GM18508 (cell line): ENCODE results near the gene ITGA2B.
"Not testable (repeated sequence)": the region's sequence is repeated elsewhere in the genome, so short reads cannot be mapped to it uniquely, and the experiment has no call there.

Experiments used
- ATAC-seq: cut with Tn5 transposase; IDR thresholded peaks from one replicate; pipeline ENCODE4 v1.9.1; 2021; ENCODE audit warnings: moderate number of reproducible peaks; ENCODE audit not compliant: insufficient read depth, unreplicated experiment

The ITGA2B gene

DNA sequence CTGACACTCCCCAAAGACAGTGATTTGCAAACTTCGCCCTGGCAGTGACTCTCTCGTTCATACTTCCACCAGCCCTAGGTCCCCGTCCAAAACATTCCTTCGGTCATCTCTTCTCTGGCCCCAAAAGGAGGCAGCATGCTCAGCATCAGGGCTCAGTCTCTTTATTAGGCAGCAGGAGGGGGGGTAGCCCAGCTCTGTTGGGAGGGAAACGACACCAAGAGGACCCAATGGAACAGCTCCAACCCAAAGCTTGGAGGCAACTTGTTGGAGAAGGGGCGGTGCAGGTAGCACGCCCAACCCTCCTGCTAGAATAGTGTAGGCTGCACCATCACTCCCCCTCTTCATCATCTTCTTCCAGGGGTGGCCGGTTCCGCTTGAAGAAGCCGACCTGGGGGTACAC, 17.4 kb downstream of the ITGA2B start:
- no peak for ATAC-seq

DNA sequence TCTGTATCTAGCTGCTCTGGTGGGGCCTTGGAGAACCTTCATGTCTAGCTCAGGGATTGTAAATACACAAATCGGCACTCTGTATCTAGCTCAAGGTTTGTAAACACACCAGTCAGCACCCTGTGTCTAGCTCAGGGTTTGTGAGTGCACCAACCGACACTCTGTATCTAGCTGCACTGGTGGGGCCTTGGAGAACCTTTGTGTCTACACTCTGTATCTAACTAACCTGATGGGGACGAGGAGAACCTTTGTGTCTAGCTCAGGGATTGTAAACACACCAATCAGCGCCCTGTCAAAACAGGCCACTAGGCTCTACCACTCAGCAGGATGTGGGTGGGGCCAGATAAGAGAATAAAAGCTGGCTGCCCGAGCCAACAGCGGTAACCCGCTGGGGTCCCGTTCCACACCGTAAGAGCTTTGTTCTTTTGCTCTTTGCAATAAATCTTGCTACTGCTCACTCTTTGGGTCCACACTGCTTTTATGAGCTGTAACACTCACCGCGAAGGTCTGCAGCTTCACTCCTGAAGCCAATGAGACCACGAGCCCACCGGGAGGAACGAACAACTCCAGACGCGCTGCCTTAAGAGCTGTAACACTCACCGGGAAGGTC, 19.9 kb downstream of the ITGA2B start:
- ATAC-seq = not testable (repeated sequence)

DNA sequence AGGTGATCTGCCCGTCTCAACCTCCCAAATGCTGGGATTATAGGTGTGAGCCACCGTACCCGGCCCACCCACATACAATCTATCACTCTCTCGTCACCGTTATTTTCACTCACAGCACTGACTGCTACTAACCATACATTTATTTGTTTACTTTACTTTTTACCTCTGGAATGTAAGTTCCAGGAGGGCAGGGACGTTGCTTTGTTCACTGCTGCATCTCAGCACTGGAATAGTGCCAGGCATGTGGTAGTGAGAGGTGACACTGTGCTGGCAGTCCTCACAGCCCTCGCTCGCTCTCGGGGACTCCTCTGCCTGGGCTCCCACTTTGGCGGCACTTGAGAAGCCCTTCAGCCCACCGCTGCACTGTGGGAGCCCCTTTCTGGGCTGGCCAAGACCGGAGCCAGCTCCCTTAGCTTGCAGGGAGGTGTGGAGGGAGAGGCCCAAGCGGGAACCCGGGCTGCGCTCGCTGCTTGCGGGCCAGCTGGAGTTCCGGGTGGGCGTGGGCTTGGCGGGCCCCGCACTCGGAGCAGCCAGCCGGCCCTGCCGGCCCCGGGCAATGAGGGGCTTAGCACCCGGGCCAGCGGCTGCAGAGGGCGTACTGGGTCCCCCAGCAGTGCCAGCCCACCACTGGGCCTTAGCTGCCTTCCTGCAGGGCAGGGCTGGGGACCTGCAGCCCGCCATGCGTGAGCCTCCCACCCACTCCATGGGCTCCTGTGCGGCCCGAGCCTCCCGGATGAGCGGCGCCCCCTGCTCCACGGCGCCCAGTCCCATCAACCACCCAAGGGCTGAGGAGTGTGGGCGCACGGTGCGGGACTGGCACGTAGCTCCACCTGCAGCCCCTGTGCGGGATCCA, 20.8 kb downstream of the ITGA2B start:
- ATAC-seq = not testable (repeated sequence)

DNA sequence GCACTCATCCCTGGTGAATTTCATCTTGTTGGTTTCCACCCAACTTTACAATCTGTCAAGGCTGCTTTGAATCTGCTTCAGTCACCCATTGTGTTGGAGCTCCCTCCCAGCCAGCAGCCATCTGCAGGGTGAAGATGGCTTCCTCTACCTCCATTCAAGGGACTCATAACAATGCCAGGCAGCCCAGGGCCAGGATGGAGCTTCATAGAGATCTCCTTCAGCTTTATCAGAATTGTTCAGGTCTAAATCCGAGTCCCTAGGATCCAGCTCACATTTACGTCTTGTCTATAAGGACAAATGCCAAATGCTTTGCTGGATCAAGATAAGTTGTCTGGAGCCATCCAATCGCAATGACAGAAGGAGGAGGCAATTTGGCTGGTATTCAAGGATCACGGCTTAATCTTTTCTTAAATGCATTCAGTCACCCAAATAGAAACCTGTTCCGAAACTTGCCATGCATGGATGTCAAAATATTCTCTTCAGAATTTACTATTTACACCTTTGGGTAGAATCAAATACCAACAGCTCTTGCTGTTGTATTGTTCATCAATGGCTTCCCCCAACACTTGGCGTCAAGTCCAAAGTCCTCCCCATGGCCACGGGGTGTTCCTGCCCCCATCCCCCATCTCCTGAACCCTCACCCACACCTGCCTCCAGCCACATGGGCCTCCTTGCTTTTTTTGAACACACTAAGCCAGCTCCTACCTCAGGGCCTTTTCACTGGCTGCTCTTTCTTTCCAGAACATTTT, 22.0 kb downstream of the ITGA2B start:
- no peak for ATAC-seq

DNA sequence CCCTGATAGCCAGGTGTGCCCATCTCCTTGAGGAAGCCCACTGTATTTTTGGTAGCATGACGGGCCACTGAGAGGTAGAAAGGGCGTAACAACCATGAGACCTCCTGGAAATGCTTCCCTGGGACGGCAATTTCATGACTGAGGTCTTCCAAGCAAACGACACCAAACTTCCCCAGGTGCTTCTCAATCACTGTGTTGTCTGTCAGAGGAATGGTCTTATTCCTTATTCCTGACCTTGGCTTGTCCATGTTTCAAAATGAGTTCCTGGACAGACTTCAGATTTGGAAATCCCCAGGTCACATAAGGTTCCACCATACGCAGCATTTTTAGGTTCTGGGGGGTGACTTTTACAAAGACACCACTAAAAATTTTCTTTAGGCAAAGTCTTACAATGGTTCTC, 24.4 kb downstream of the ITGA2B start:
- not testable (repeated sequence) for ATAC-seq

DNA sequence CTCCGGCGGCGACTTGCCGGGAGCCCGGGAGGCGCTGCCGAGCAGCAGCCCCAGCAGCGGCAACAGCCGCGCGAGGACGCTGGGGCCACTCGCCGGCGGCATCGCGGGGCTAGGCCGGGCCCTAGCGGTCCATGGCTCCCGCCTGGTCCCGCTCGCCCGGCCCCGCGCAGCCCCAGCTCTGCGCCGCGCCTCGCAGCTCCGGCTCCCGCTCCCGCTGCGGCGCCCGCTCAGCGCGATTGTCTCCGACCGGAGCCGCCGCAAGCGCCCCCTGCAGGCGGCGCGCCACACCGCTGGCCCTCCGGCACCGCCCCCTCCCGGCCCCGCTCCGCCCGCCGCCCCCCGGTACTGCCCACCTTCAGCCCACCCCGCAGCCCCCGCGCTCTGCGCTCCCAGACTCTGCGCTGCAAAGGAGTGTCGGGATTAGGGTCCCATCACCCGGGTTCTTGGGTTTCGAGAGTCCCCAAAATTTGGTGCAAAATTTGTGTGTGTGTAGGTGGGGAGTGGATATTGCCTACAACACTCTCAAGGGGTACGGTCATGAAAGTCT, 25.8 kb downstream of the ITGA2B start, which contains the start of gene FAM171A2:
Gene FAM171A2 (minus strand): TSS at position 241 of the 547 bp plus-strand sequence. CDS start 139 bp downstream, at position 102.
- no peak for ATAC-seq

DNA sequence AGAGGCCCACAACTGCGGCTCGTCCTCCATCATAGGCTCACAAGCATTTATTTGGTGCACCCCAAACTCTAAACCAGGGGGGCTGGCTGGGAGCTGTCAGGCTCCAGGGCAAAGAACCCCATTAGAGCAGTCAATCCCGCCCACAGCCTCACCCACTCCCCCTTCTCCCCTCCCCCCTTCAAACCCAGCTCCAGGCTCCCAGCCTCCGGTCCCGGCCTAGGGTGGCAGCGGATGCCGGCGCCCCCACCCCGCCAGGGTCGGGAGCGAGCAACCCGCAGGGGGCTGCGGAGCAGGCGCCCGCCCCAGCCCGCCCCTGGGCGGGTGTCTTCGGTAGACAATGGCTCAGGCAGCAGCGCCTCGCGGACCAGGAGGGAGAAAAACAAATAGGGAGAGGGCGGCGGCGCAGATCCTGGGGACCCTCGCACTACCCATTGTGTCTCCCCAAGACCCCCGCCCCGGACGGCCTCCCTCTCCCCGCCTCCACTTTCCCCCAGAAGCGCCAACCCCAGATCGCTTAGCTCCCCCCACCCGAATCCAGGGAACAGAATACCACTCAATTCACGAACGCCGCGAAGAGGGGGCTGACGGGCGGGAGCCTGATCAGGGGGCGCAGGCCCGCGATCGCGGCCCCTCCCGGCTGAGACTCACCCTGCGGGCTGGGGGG, 26.4 kb downstream of the ITGA2B start:
- no peak for ATAC-seq

DNA sequence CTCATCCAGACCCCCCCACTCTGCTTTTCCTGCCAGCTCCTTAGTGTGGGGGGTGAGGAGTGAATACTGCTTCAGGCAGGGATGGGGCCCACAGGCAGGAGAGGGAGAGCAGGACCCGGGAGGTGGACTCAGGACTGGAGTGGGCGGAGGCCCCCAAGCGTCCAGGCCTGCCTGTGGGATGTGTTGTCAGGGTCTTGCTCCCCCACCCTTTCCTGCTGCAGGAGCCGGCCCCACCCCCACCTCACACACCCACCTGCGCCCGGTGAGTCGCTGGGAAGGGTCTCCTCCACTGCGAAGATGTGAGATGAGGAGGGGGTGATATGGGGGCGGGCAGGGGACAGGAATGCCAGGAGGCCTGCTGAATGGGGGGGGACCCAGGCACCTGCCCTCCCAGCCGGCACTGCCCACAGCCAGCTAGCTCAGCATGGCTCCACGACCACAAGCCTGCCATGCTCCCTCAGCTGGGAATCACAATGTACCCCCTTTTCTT, 26.9 kb downstream of the ITGA2B start:
- ATAC-seq = no peak

DNA sequence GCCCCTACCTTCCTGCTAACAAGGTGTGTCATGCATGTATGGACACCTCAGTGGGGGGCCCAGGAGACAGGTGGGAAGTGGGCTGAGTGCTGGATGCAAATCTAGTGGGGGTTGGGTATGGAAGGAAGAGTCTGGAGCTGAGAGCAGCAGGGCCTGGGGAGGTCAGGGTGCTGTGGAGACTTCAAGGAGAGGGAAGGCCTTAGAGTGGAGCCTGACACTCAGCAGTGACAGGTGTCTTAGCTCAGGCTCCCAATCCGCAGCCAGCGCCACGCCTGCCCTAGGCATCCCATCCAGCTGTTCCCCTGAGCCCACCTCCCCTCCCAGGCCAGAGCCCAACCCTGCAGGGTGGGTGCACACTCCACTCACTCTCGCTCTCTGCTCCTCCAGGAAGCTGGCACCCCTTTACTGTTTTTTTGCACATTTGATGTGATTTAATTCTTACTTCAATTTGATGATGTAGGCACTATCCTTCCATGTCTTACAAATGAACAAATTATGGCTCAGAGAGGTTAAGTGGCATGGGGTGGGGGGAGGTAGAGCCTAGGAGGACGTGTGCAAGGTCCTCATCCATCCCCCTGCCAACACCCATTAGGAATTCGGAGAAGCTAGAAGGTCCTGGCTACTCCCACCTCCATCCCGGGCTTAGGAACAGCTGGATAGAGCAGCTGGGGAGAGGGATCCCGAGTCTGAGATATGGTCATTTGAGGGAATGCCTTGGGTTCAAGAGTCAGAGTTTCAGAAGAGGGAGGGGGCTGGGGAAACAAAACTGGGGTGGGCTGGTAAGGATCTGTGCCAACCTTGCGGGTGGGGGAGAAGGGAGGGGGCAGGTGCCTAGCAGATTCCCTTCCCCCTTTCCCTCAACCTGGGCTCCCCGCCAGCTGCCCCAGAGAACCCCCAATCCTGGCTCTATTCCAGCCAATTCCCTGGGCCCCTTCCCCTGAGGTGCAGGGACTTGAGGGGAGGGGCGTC, 27.9 kb downstream of the ITGA2B start:
- no peak for ATAC-seq

DNA sequence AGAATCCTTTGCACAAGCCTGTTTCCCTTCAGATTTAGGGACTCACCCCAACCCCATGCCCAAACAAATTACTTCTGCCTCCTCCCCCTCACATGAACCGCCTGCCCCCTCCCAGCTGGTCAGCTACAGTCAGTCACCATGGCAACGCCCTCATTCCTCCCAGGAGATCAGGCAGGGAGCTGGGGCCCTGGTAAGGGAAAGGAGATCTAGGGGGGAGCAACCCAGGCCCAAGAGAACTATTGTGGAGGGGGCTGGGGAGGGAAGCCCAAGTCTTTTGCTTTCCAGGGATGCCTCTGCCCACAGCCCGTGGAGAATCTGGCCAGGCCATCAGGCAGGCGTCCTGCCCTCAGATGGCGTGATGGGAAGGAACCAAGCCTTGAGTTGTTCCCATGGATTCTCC, 28.6 kb downstream of the ITGA2B start:
- no peak for ATAC-seq

DNA sequence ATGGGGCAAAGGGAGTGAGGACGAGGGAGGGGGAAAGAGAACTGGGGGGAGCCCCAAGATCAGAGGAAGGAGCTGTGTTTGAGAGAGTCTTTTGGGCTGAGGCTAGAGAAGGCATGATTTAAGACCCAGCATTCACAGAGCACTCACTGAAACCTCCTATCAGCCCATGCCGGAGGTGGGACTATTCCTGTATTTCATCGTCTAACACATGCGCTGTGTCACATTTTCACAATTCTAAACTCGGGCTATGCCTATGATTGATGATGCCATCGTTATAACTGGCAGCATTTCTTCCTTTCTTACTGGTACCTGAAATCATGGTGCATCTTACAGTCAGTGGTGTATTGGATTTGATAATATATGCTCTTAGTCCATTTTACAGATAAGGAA, 29.3 kb downstream of the ITGA2B start:
- no peak for ATAC-seq

DNA sequence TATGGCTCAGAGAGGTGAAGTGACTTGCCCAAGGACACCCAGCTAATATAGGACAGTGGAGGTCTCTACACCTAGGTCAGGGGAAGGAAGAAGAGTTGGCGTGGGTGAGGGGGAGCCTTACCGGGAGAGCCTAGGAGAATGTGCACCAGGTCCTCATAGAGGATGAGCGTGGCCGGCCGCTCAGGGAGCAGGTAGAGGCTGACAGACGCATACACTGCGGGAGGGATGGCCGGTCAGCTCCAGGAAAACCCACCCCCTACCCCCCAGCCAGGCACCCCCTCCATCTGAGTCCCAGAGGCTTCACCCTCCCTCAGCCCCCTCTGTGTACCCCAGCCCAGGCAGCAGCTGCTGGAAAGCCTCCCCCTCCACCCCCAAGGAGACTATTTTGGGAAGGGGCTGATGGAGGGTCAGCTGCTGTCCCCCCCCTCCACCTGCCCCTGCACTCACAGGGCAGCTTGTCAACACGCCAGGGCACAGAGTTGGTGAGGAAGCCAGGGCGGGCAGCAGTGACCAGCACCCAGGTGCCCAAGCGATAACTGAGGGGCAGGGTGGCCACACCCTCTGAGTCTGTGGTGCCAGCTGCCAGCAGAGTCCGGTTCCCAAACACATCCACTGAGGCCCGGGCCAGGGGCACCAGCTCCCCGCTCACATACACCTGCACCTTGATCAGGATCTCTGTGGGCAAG, 29.8 kb downstream of the ITGA2B start:
- no peak for ATAC-seq

DNA sequence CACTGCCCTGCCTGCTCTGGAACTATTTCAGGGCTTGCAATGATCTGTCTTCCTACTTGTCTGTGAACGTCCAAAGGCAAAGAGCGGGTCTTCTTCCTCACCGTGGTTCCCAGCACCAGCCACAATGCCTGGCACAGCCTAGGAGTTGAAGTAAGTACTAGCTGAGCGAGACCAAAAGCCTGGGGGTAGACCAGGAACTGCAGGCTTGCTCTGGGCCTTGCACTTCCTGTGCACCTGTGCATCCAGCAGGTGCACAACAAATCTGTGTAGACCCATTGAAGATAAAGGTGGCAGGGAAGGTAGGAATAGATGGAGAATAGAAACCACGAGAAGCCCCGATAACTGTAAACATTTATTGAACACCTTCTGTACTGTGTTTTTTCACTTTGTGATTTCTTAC, 30.4 kb downstream of the ITGA2B start:
- no peak for ATAC-seq

DNA sequence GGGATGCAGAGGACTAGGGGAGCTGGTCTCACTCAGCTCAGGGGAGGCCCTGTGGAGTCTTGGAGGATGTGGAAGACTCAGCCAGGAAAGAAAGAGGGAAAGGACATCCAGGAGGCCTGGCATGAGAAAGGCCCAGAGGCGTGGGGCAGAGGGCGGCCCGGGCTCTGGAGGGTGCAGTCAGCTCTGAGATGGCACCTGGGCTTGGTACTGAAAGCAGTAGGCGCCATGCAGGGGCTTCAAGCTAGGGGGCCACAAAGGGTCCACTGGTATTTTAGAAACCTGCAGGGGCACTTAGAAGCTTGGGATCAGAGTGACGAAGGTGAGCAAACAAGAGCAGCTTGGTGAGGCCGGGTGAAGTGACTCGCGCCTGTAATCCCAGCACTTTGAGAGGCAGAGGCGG, 31.4 kb downstream of the ITGA2B start:
- no peak for ATAC-seq

DNA sequence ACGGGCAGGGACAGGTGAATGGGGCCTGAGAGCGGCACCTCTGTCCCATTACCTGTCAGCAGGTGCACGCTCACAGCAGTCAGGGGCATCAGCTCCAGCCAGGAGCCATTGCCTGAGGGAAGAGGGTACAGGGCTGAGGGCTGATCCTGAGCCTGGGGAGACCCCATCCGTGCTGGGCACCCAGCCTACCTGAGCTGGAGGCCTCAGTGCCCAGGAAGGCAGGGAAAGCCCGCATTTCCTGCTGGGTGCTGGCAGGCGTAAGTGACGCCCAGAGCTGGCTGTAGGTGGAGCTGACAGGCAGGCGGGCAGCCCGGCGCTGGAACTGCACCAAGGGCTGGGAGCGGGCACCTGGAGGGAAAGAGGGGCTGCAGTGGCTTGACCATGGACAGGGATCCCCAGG, 33.2 kb downstream of the ITGA2B start:
- no peak for ATAC-seq

DNA sequence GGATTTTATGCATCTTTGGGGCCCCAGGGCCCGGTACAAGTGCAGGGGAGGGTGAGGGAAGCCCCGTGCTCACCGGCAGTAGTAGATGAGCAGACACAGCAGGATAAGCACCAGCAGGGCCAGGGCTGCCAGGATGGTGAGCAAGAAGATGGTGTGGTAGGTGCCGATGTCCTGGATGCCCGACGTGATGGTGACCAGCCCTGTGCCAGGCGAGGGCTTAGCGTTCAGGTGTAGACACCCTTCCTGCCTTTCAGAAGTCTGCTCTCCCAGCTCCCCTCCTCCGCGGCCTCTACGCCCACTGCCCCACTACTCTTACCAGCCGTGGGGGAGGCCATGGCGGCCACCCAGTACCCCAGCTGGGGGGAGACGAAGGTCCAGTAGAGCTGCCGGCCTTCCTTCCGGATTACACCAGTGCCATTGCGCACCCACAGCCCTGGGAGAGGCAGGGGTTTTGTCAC, 33.8 kb downstream of the ITGA2B start:
- no peak for ATAC-seq

DNA sequence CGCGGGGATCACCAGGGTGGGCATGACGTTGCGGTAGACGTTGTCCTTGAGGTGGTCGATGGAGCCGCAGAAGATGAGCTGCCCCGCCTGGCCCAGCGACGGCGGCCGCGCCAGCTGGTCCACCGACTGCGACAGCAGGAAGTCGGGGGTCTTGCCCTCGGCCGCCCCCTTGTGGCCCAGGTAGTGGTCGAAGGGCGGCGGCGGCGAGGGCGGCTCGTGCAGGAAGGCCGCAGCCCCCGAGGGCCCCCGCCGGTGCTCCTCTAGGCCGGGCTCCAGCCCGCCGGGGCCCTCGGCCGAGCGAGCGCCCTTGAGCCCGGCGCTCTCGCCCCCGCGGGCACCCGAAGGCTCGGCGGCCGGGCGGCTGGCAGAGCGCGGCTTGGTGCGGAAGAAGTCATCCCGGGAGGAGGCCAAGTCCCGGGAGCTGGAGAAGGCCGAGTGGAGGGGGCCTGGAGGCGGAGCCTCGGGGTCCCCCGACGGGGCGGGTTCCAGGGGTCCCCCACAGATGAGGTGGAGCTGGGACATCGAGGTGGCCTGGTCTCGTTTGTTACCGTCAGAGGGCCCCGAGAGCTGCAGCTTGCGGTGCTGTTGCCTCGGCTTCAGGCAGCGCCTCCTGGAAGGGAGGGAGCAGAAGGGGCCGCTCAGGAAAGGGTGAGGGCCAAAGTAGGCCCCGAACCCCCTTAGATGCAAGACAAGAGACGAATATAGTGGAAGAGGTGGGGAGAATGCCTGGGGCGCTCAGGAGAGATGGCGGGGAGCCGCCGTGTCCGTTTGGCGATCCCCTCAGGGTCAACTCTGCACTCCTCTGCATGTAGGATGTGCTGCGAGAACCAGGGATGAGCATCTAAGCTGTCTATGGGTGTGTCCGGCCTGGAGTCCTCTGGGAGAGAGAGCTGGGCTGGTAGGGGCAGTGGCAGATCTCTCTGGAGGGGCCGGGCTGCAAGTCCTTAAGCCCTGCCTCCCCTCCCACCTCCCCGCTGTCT, 34.6 kb downstream of the ITGA2B start:
- ATAC-seq = no peak
